Measurements from ENCODE around the gene SEC14L1.
"Not testable (repeated sequence)": the region's sequence is repeated elsewhere in the genome, so short reads cannot be mapped to it uniquely, and the experiment has no call there.

SEC14L1 gene

GRCh38 chr17:77142689-77143088, 1.9 kb downstream of the SEC14L1 start:
- no peak for DNase-seq

GRCh38 chr17:77143306-77143705, 2.5 kb downstream of the SEC14L1 start:
- no peak for DNase-seq

- DNase-seq: no peak
Observed at GRCh38 chr17:77144227-77144626, 3.5 kb downstream of the SEC14L1 start.

- DNase-seq: no peak
Observed at GRCh38 chr17:77145224-77145611, 4.4 kb downstream of the SEC14L1 start.

GRCh38 chr17:77145612-77146245, 5.0 kb downstream of the SEC14L1 start:
- DNase-seq: no peak

- DNase-seq: no peak
Observed at GRCh38 chr17:77146246-77146632, 5.5 kb downstream of the SEC14L1 start.

GRCh38 chr17:77146882-77147281, 6.1 kb downstream of the SEC14L1 start:
- no peak for DNase-seq

GRCh38 chr17:77147357-77147801, 6.6 kb downstream of the SEC14L1 start:
- DNase-seq: no peak

- no peak for DNase-seq
Observed at GRCh38 chr17:77148077-77148939, 7.5 kb downstream of the SEC14L1 start.

GRCh38 chr17:77148940-77149510, 8.3 kb downstream of the SEC14L1 start:
- no peak for DNase-seq

- no peak for DNase-seq
Observed at GRCh38 chr17:77150196-77150595, 9.4 kb downstream of the SEC14L1 start.

GRCh38 chr17:77151186-77151585, 10.4 kb downstream of the SEC14L1 start:
- DNase-seq: no peak

GRCh38 chr17:77152056-77152455, 11.3 kb downstream of the SEC14L1 start:
- not testable (repeated sequence) for DNase-seq

GRCh38 chr17:77153472-77153871, 12.7 kb downstream of the SEC14L1 start:
- no peak for DNase-seq

GRCh38 chr17:77153999-77154586, 13.3 kb downstream of the SEC14L1 start:
- no peak for DNase-seq

- no peak for DNase-seq
Observed at GRCh38 chr17:77155125-77155524, 14.4 kb downstream of the SEC14L1 start.

GRCh38 chr17:77157766-77158165, 17.0 kb downstream of the SEC14L1 start:
- DNase-seq: not testable (repeated sequence)

GRCh38 chr17:77160091-77160874, 19.5 kb downstream of the SEC14L1 start:
- no peak for DNase-seq

- no peak for DNase-seq
Observed at GRCh38 chr17:77160875-77161530, 20.2 kb downstream of the SEC14L1 start.

GRCh38 chr17:77161953-77162352, 21.2 kb downstream of the SEC14L1 start:
- DNase-seq: no peak

- no peak for DNase-seq
Observed at GRCh38 chr17:77163001-77163400, 22.2 kb downstream of the SEC14L1 start.

All from activated naive CD4-positive, alpha-beta T cell (primary cell).